Vagina (tissue), 2 donors: ENCODE data around the gene ANHX. TPM values are rescaled to one million over a fixed set of nuclear protein-coding genes. Genes with fewer than 3 reads are reported as not detected.

ENCODE experiments used
- DNase-seq, 2 donors: peaks; one replicate each; pipeline ENCODE4 v3.0.0-alpha.2; 2017; ENCODE audit errors: extremely low spot score in 2 of 2
- H3K27ac ChIP-seq: fragments of 200-600 bp; sonication (generic); one replicate; pipeline ENCODE4 v1.5.1; 2019
- H3K27me3 ChIP-seq: fragments of 200-600 bp; sonication (generic); one replicate; pipeline ENCODE4 v1.5.1; 2019
- H3K36me3 ChIP-seq, 2 donors: fragments of 200-600 bp; sonication (generic); one replicate each; pipeline ENCODE4 v1.5.1; 2017 to 2019
- H3K4me1 ChIP-seq: fragments of 200-600 bp; sonication (generic); one replicate; pipeline ENCODE4 v1.5.1; 2019
- H3K4me3 ChIP-seq, 2 donors: fragments of 200-600 bp; sonication (generic); 1 replicate in 1 of 2; 2 replicates in 1 of 2; pipeline ENCODE4 v1.5.1; 2016 to 2019
- H3K9me3 ChIP-seq: fragments of 200-600 bp; sonication (generic); one replicate; pipeline ENCODE4 v1.5.1; 2019
- POLR2A ChIP-seq, 2 donors: fragments of 450-650 bp; IDR thresholded peaks; one replicate each; pipeline ENCODE4 v1.6.1; 2017; ENCODE audit warnings: antibody characterized with exemption in 2 of 2, mild to moderate bottlenecking in 2 of 2, moderate library complexity in 2 of 2
- POLR2AphosphoS5 ChIP-seq, 2 donors: sonication (generic); formaldehyde crosslinking; IDR thresholded peaks; one replicate each; pipeline ENCODE4 v1.9.0; 2017; ENCODE audit warnings: antibody characterized with exemption in 2 of 2, mild to moderate bottlenecking in 2 of 2, low read depth in 1 of 2; ENCODE audit not compliant: insufficient read depth in 1 of 2
- intact Hi-C: fragments of 100-400 bp; cut with DNase I; formaldehyde crosslinking; loops from one replicate; pipeline ENCODE4 v1.15.1; 2023
- total RNA-seq: library from RNA; depleted of rRNA; stranded (reverse); fragments of >200 nt; gene quantifications from one replicate; pipeline ENCODE4 v1.2.3, GENCODE V29; 2016
- TF ChIP-seq, protein P1 (sequence below), 3 experiments: fragments of 450-650 bp in 2 of 3; fragments of 200-600 bp in 1 of 3; sonication (generic) in 1 of 3; IDR thresholded peaks; one replicate each; pipeline ENCODE4 v1.5.1; 2017 to 2019; ENCODE audit warnings: antibody characterized with exemption in 3 of 3, mild to moderate bottlenecking in 2 of 3, moderate library complexity in 2 of 3

ANHX gene
- total RNA-seq, 1 donor from 2014 or later: not detected

GRCh38 chr12:133236556-133236955, 879 bp upstream of the ANHX start:
- no peaks in the 10 kb centered on the region for H3K36me3 ChIP-seq
- H3K4me3 ChIP-seq: no peak overlapping the region
- no peaks in the 10 kb centered on the region for H3K4me1 ChIP-seq
- no peak overlapping the region for H3K27ac ChIP-seq
- no peaks in the 10 kb centered on the region for H3K27me3 ChIP-seq
- no peak for DNase-seq
- intact Hi-C loops: no loop called here
- no peaks in the 10 kb centered on the region for H3K9me3 ChIP-seq
- TF ChIP-seq POLR2A (IDR thresholded peaks at IDR 0.05) (no peak), POLR2AphosphoS5 (IDR thresholded peaks at IDR 0.05; ENCODE audit: insufficient read depth in 1 of 2, low read depth in 1 of 2) (no peak)
- TF ChIP-seq, protein P1, sequence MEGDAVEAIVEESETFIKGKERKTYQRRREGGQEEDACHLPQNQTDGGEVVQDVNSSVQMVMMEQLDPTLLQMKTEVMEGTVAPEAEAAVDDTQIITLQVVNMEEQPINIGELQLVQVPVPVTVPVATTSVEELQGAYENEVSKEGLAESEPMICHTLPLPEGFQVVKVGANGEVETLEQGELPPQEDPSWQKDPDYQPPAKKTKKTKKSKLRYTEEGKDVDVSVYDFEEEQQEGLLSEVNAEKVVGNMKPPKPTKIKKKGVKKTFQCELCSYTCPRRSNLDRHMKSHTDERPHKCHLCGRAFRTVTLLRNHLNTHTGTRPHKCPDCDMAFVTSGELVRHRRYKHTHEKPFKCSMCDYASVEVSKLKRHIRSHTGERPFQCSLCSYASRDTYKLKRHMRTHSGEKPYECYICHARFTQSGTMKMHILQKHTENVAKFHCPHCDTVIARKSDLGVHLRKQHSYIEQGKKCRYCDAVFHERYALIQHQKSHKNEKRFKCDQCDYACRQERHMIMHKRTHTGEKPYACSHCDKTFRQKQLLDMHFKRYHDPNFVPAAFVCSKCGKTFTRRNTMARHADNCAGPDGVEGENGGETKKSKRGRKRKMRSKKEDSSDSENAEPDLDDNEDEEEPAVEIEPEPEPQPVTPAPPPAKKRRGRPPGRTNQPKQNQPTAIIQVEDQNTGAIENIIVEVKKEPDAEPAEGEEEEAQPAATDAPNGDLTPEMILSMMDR (IDR thresholded peaks at IDR 0.05): no peak

- TF ChIP-seq, protein P1 (IDR thresholded peaks at IDR 0.05): no peak
- TF ChIP-seq POLR2A (IDR thresholded peaks at IDR 0.05): no peak
- no peak for TF ChIP-seq POLR2AphosphoS5 (IDR thresholded peaks at IDR 0.05; ENCODE audit: insufficient read depth in 1 of 2, low read depth in 1 of 2)
- no peaks in the 10 kb centered on the region for H3K27me3 ChIP-seq
- no peaks in the 10 kb centered on the region for H3K4me1 ChIP-seq
- no peaks in the 10 kb centered on the region for H3K9me3 ChIP-seq
- intact Hi-C loops: no loop called here
- no peaks in the 10 kb centered on the region for H3K36me3 ChIP-seq
- H3K4me3 ChIP-seq: no peak overlapping the region
- no peak for DNase-seq
- H3K27ac ChIP-seq: no peak overlapping the region
Observed at GRCh38 chr12:133236144-133236543, 467 bp upstream of the ANHX start.

- Histone ChIP-seq H3K36me3 (no peaks in the 10 kb centered on the region), H3K9me3 (no peaks in the 10 kb centered on the region), H3K27ac (no peak overlapping the region), H3K4me1 (no peaks in the 10 kb centered on the region), H3K4me3 (no peak overlapping the region), H3K27me3 (no peaks in the 10 kb centered on the region)
- no peak for TF ChIP-seq POLR2A (IDR thresholded peaks at IDR 0.05)
- TF ChIP-seq POLR2AphosphoS5 (IDR thresholded peaks at IDR 0.05; ENCODE audit: insufficient read depth in 1 of 2, low read depth in 1 of 2): no peak
- intact Hi-C loops: no loop called here
- DNase-seq: no peak
Observed at GRCh38 chr12:133234971-133235370, 706 bp downstream of the ANHX start.

DNA sequence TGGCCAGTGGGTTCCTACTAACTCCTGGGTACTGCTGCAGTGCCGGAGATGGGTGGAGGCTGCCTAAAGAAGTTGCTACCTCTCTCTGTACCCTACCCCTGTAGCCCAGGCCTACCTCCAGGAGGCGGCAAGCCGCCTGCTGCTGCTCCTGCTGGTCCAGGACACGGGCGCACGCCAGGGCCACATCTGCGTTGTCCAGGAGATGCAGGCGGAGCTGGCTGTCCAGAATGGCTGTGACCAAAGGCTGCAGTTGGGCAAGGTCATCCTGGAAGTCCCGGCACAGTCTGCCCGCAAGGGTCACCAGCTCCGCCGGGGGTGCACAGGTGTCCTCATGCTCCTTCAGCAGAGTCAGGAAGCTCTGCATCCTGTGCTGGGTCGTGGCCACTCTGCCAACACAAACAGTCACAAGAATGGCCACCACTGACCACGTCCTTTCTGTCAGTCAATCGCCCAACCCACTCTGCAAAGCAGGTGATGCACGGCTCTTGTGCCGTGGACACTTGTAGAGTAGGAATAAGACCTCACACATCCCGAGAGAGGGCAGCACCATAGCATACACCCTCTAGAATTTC, 1.6 kb downstream of the ANHX start:
- peak in 1 of 2 donors; percentile 82 for DNase-seq
- intact Hi-C loops: no loop called here
- H3K36me3 ChIP-seq: no peaks in the 10 kb centered on the region
- H3K27me3 ChIP-seq: no peaks in the 10 kb centered on the region
- H3K4me1 ChIP-seq: no peaks in the 10 kb centered on the region
- no peaks in the 10 kb centered on the region for H3K9me3 ChIP-seq
- H3K4me3 ChIP-seq: no peak overlapping the region
- TF ChIP-seq, protein P1 (IDR thresholded peaks at IDR 0.05): no peak
- TF ChIP-seq POLR2A (IDR thresholded peaks at IDR 0.05): no peak
- no peak for TF ChIP-seq POLR2AphosphoS5 (IDR thresholded peaks at IDR 0.05; ENCODE audit: insufficient read depth in 1 of 2, low read depth in 1 of 2)
- no peak overlapping the region for H3K27ac ChIP-seq

DNA sequence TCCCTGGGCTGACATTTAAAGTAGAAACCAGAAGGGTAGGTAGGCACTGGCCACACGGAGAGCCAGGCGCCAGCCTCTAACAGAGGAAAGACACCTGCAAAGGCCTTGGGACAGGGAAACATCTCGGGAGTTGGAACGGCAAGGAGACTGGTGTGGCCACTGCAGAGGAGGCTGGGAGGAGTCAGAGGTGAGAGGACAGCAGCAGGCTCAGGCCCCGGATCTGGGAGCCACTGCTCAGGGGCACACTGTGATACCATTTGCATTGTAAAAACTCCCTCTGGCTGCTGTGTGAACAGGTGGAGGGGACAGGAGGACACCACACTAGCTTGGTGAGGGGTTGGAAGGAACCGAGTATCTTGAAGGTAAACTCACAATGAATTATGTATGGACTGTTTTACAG, 2.7 kb downstream of the ANHX start:
- H3K9me3 ChIP-seq: no peaks in the 10 kb centered on the region
- DNase-seq: no peak
- H3K4me1 ChIP-seq: no peaks in the 10 kb centered on the region
- H3K27me3 ChIP-seq: no peaks in the 10 kb centered on the region
- H3K36me3 ChIP-seq: no peaks in the 10 kb centered on the region
- H3K4me3 ChIP-seq: no peak overlapping the region
- TF ChIP-seq POLR2AphosphoS5 (IDR thresholded peaks at IDR 0.05; ENCODE audit: insufficient read depth in 1 of 2, low read depth in 1 of 2) (no peak), POLR2A (IDR thresholded peaks at IDR 0.05) (no peak)
- TF ChIP-seq, protein P1 (IDR thresholded peaks at IDR 0.05): no peak
- H3K27ac ChIP-seq: no peak overlapping the region
- intact Hi-C loops: no loop called here
